Epidermal melanocyte (primary cell): ENCODE data around the gene LMF1.

ENCODE experiments used
- DNase-seq: peaks from one replicate; pipeline ENCODE4 v3.0.0; 2011; ENCODE audit warnings: low spot score; ENCODE audit not compliant: insufficient read length

LMF1 gene

GRCh38 chr16:882256-882655, 88.5 kb downstream of the LMF1 start:
- DNase-seq: no peak

GRCh38 chr16:881219-882097, 89.3 kb downstream of the LMF1 start:
- DNase-seq: no peak

GRCh38 chr16:880471-881171, 90.2 kb downstream of the LMF1 start:
- DNase-seq: no peak

- DNase-seq: no peak
Measured at GRCh38 chr16:879986-880385, 90.8 kb downstream of the LMF1 start.

- no peak for DNase-seq
Measured at GRCh38 chr16:879461-879861, 91.3 kb downstream of the LMF1 start.

- no peak for DNase-seq
Measured at GRCh38 chr16:878886-879285, 91.9 kb downstream of the LMF1 start.

- no peak for DNase-seq
Measured at GRCh38 chr16:878072-878784, 92.6 kb downstream of the LMF1 start.

- DNase-seq: no peak
Measured at GRCh38 chr16:877242-878071, 93.3 kb downstream of the LMF1 start.

- no peak for DNase-seq
Measured at GRCh38 chr16:876523-877241, 94.1 kb downstream of the LMF1 start.

GRCh38 chr16:876041-876335, 94.8 kb downstream of the LMF1 start:
- no peak for DNase-seq

- DNase-seq: no peak
Measured at GRCh38 chr16:875182-876040, 95.4 kb downstream of the LMF1 start.

GRCh38 chr16:874366-875181, 96.2 kb downstream of the LMF1 start:
- DNase-seq: no peak

GRCh38 chr16:873889-874288, 96.9 kb downstream of the LMF1 start:
- DNase-seq: no peak

- no peak for DNase-seq
Measured at GRCh38 chr16:873243-873661, 97.5 kb downstream of the LMF1 start.

GRCh38 chr16:872436-873242, 98.1 kb downstream of the LMF1 start:
- DNase-seq: no peak

GRCh38 chr16:871562-872345, 99.0 kb downstream of the LMF1 start:
- DNase-seq: no peak

- no peak for DNase-seq
Measured at GRCh38 chr16:870856-871561, 99.8 kb downstream of the LMF1 start.
